Measurements from ENCODE around the gene FICD. TPM values are rescaled to one million over a fixed set of nuclear protein-coding genes. Genes with fewer than 3 reads are reported as not detected.

Gene FICD
- 5.4 and 7.1 TPM in 2 replicates for total RNA-seq (ENCODE audit: low replicate concordance)

- Histone ChIP-seq H3K9ac (peak within 1 kb of the TSS; percentile 66), H3K4me1 (peaks cover 11% of the 10 kb centered on the region), H3K27me3 (no peaks in the 10 kb centered on the region), H2AFZ (replicated peaks) (no peak within 1 kb of the TSS), H3K36me3 (no peaks in the 10 kb centered on the region), H3K4me3 (peak within 1 kb of the TSS; percentile 66), H3K27ac (no peak within 1 kb of the TSS), H3K79me2 (ENCODE audit: low read depth) (peaks cover 12% of the 10 kb centered on the region), H4K20me1 (ENCODE audit: low read depth) (peaks cover 13% of the 10 kb centered on the region), H3F3A (ENCODE audit: low read depth) (peaks cover 29% of the 10 kb centered on the region), H3K4me2 (peak within 1 kb of the TSS; percentile 98), H3K9me3 (ENCODE audit: low read depth) (no peaks in the 10 kb centered on the region)
- Mint-ChIP-seq H3K27ac (peak within 1 kb of the TSS; percentile 57), H3K4me3 (peak within 1 kb of the TSS; percentile 95), H3K36me3 (peaks cover 15% of the 10 kb centered on the region), H3K27me3 (ENCODE audit: insufficient read depth, low read depth) (peaks cover 17% of the 10 kb centered on the region), H3K9me3 (no peaks in the 10 kb centered on the region), H3K4me1 (peaks cover 21% of the 10 kb centered on the region)
- peak; percentile 99 for DNase-seq (ENCODE audit: low spot score)
- TF ChIP-seq EZH2 (IDR thresholded peaks at IDR 0.05) (no peak), CTCF (IDR thresholded peaks at IDR 0.05) (peak; percentile 7), EZH2phosphoT487 (IDR thresholded peaks at IDR 0.05) (no peak)
Measured at GRCh38 chr12:108514973-108515814, at the start of gene FICD. Gene FICD (plus strand): TSS chr12:108515277. CDS start chr12:108516973, 1,696 bp downstream.

GRCh38 chr12:108465417-108465816 lies 49.7 kb upstream of the FICD start:
- Mint-ChIP-seq H3K4me1 (no peaks in the 10 kb centered on the region), H3K36me3 (no peaks in the 10 kb centered on the region), H3K4me3 (no peak overlapping the region), H3K9me3 (no peaks in the 10 kb centered on the region), H3K27ac (no peak overlapping the region), H3K27me3 (ENCODE audit: insufficient read depth, low read depth) (peaks cover 33% of the 10 kb centered on the region)
- H3K4me2 ChIP-seq: no peak overlapping the region
- no peaks in the 10 kb centered on the region for H3K36me3 ChIP-seq
- peaks cover 7% of the 10 kb centered on the region for H4K20me1 ChIP-seq (ENCODE audit: low read depth)
- H3K9ac ChIP-seq: no peak overlapping the region
- H3F3A ChIP-seq (ENCODE audit: low read depth): no peaks in the 10 kb centered on the region
- H2AFZ ChIP-seq (replicated peaks): no peak overlapping the region
- no peaks in the 10 kb centered on the region for H3K79me2 ChIP-seq (ENCODE audit: low read depth)
- TF ChIP-seq EZH2phosphoT487 (IDR thresholded peaks at IDR 0.05) (no peak), EZH2 (IDR thresholded peaks at IDR 0.05) (no peak), CTCF (IDR thresholded peaks at IDR 0.05) (no peak)
- DNase-seq (ENCODE audit: low spot score): no peak
- no peak overlapping the region for H3K27ac ChIP-seq
- H3K4me3 ChIP-seq: no peak overlapping the region
- H3K4me1 ChIP-seq: no peaks in the 10 kb centered on the region
- H3K27me3 ChIP-seq: no peaks in the 10 kb centered on the region
- no peaks in the 10 kb centered on the region for H3K9me3 ChIP-seq (ENCODE audit: low read depth)

- DNase-seq (ENCODE audit: low spot score): peak; percentile 81
- TF ChIP-seq CTCF (IDR thresholded peaks at IDR 0.05) (no peak), EZH2phosphoT487 (IDR thresholded peaks at IDR 0.05) (no peak), EZH2 (IDR thresholded peaks at IDR 0.05) (no peak)
Measured at GRCh38 chr12:108468196-108468968, 46.7 kb upstream of the FICD start.

More at GRCh38 chr12:108468196-108468968, 46.7 kb upstream of the FICD start:
- H2AFZ ChIP-seq (replicated peaks): no peak overlapping the region
- no peaks in the 10 kb centered on the region for H3K36me3 ChIP-seq
- no peaks in the 10 kb centered on the region for H3F3A ChIP-seq (ENCODE audit: low read depth)
- H3K4me3 Mint-ChIP-seq: no peak overlapping the region
- no peaks in the 10 kb centered on the region for H3K79me2 ChIP-seq (ENCODE audit: low read depth)
- H4K20me1 ChIP-seq (ENCODE audit: low read depth): peaks cover 7% of the 10 kb centered on the region
- H3K4me3 ChIP-seq: no peak overlapping the region
- H3K9ac ChIP-seq: no peak overlapping the region
- H3K27ac Mint-ChIP-seq: no peak overlapping the region
- peaks cover 29% of the 10 kb centered on the region for H3K27me3 Mint-ChIP-seq (ENCODE audit: insufficient read depth, low read depth)
- H3K27me3 ChIP-seq: no peaks in the 10 kb centered on the region
- no peaks in the 10 kb centered on the region for H3K36me3 Mint-ChIP-seq
- no peaks in the 10 kb centered on the region for H3K9me3 ChIP-seq (ENCODE audit: low read depth)
- no peaks in the 10 kb centered on the region for H3K9me3 Mint-ChIP-seq
- no peak overlapping the region for H3K27ac ChIP-seq
- H3K4me2 ChIP-seq: no peak overlapping the region
- no peaks in the 10 kb centered on the region for H3K4me1 ChIP-seq
- no peaks in the 10 kb centered on the region for H3K4me1 Mint-ChIP-seq
